ENCODE measurements around the gene MPG. TPM values are rescaled to one million over a fixed set of nuclear protein-coding genes. Genes with fewer than 3 reads are reported as not detected.

MPG gene
- total and polyA plus RNA-seq, 2 of the 8 experiments (the other 6 are each of a cell fraction or from before 2014, with no cell fraction given), result 37.6 to 83.7 TPM

GRCh38 chr16:85865-86264 is 7.8 kb downstream of the MPG start:
- no peak overlapping the region for H3K9ac ChIP-seq (replicated peaks in 1 of 4; ENCODE audit: extremely low read depth in 1 of 4, low read depth in 3 of 4, low read length in 3 of 4)
- H2BK12ac ChIP-seq (ENCODE audit: low read depth, low read length), result no peak overlapping the region
- no peak overlapping the region; the same call in 1 of the 2 replicates for H4K8ac ChIP-seq (ENCODE audit: extremely low read depth, insufficient read depth, low read length)
- no peak overlapping the region for H3K4me2 ChIP-seq (ENCODE audit: insufficient read depth in 1 of 2, low read depth in 2 of 2, low read length in 2 of 2)
- no peak overlapping the region for H2AK5ac ChIP-seq (ENCODE audit: low read depth, low read length)
- no peak overlapping the region for H2BK15ac ChIP-seq (ENCODE audit: low read length)
- no peak overlapping the region for H3K23ac ChIP-seq (ENCODE audit: insufficient read length)
- DNase-seq (ENCODE audit: low read depth in 1 of 2, low spot score in 2 of 2), result no peak
- no peak overlapping the region for H2BK120ac ChIP-seq (replicated peaks; ENCODE audit: low read depth, low read length)
- peaks cover 7 to 13% (median 11%) of the 10 kb centered on the region in 4 experiments; a peak in 7 of 8 replicates for H3K36me3 ChIP-seq (ENCODE audit: control insufficient read depth in 2 of 4, insufficient read depth in 4 of 4, low read length in 3 of 4)
- no peak for FAIRE-seq
- no peak overlapping the region for H4K91ac ChIP-seq (replicated peaks; ENCODE audit: insufficient read length, low read length)
- H4K20me1 ChIP-seq (replicated peaks in 1 of 2; ENCODE audit: control insufficient read depth in 1 of 2, insufficient read depth in 2 of 2, low read length in 2 of 2), result peaks cover 7 to 14% of the 10 kb centered on the region in 2 experiments
- H3K56ac ChIP-seq (replicated peaks; ENCODE audit: insufficient read length, low read depth, low read length), result no peak overlapping the region
- 80% methylated on average over 9 of the region's 9 CpGs; no CpG with 5 or more reads in 1 of the 2 experiments for WGBS, 2 experiments (ENCODE audit: extremely low coverage in 1 of 2, insufficient coverage in 1 of 2, insufficient read length in 1 of 2, insufficient replicate concordance in 2 of 2, low coverage in 1 of 2, low lambda C conversion rate in 2 of 2, missing lambda C conversion rate in 1 of 2)
- no peaks in the 10 kb centered on the region for H3K79me1 ChIP-seq (ENCODE audit: low read depth, low read length)
- no peak overlapping the region for H3K4ac ChIP-seq (replicated peaks; ENCODE audit: insufficient read length, low read depth, low read length)
- H3K27me3 ChIP-seq (replicated peaks in 1 of 4; ENCODE audit: control insufficient read depth in 3 of 4, extremely low read depth in 1 of 4, insufficient read depth in 3 of 4, low read length in 3 of 4), result no peaks in the 10 kb centered on the region
- peak overlapping the region; percentile 9; the same call in 1 of the 2 replicates for H2BK5ac ChIP-seq (ENCODE audit: low read depth, low read length)
- H2AFZ ChIP-seq (ENCODE audit: low read length), result no peak overlapping the region
- no peak overlapping the region for H3K27ac ChIP-seq (ENCODE audit: low read depth, low read length)
- ChIA-PET CTCF (ENCODE audit: partially characterized antibody) (interaction anchor here (0.6 to 25.7 kb wide), 7 partner anchors 9 to 154 kb away, joined by 3 to 856 read pairs (median 6); partner anchors contain the start of gene RHBDF1), POLR2A (ENCODE audit: partially characterized antibody) (interaction anchor here (1.0 to 2.2 kb wide), 4 partner anchors 11 to 20 kb away, joined by 3 to 7 read pairs (median 4); no protein-coding TSS in a partner anchor)
- H3K9me3 ChIP-seq (ENCODE audit: insufficient read depth in 2 of 2, low read depth in 1 of 2, low read length in 1 of 2), result no peaks in the 10 kb centered on the region
- no peak overlapping the region for H4K5ac ChIP-seq (ENCODE audit: insufficient read length, low read depth, low read length)
- H3K4me1 ChIP-seq (replicated peaks in 1 of 4; ENCODE audit: control insufficient read depth in 3 of 4, insufficient read depth in 4 of 4, low read length in 3 of 4), result peaks cover 0 to 8% (median 2%) of the 10 kb centered on the region in 4 experiments; a peak in 5 of 7 replicates
- H2BK20ac ChIP-seq (ENCODE audit: low read length), result no peak overlapping the region
- H3K4me3 ChIP-seq (ENCODE audit: extremely low read depth in 1 of 4, insufficient read depth in 2 of 4, low read depth in 3 of 4, low read length in 4 of 4), result no peak overlapping the region
- no peaks in the 10 kb centered on the region for H3K23me2 ChIP-seq (ENCODE audit: low read depth, low read length)
- no peaks in the 10 kb centered on the region for H3K79me2 ChIP-seq (ENCODE audit: control insufficient read depth in 1 of 2, insufficient read depth in 2 of 2, low read length in 2 of 2)
- no peak overlapping the region for H3K18ac ChIP-seq (ENCODE audit: extremely low read depth, low read length)
- no peak overlapping the region for H3K14ac ChIP-seq (ENCODE audit: insufficient read length)
- TF ChIP-seq GABPA (IDR thresholded peaks at IDR 0.05; ENCODE audit: borderline replicate concordance, insufficient read depth, low read length), result no peak
- TF ChIP-seq SIRT6 (IDR thresholded peaks at IDR 0.05; ENCODE audit: low read length), result no peak
- no peak for TF ChIP-seq CHD1 (IDR thresholded peaks at IDR 0.05; ENCODE audit: low read depth, low read length)
- TF ChIP-seq GTF2F1 (IDR thresholded peaks at IDR 0.05; ENCODE audit: borderline replicate concordance, low read depth, low read length), result no peak
- TF ChIP-seq EZH2 (IDR thresholded peaks at IDR 0.05; ENCODE audit: low read depth, low read length, severe bottlenecking), result no peak
- no peak for TF ChIP-seq RXRA (IDR thresholded peaks at IDR 0.05; ENCODE audit: insufficient read depth, low read depth, low read length)
- TF ChIP-seq POLR2A (IDR thresholded peaks at IDR 0.05; ENCODE audit: control extremely low read depth in 1 of 2, low read depth in 2 of 2, low read length in 2 of 2), result no peak
- TF ChIP-seq ATF3 (IDR thresholded peaks at IDR 0.05; ENCODE audit: insufficient read depth, low read depth, low read length), result no peak
- no peak for TF ChIP-seq BCL11A (IDR thresholded peaks at IDR 0.05; ENCODE audit: low read depth in 2 of 2, low read length in 2 of 2)
- TF ChIP-seq CTBP2 (IDR thresholded peaks at IDR 0.05; ENCODE audit: borderline replicate concordance, insufficient read depth, insufficient read length, low read length), result no peak
- no peak for TF ChIP-seq SP2 (IDR thresholded peaks at IDR 0.05; ENCODE audit: low read length)
- no peak for TF ChIP-seq ASH2L (IDR thresholded peaks at IDR 0.05; ENCODE audit: low read length)
- TF ChIP-seq MAX (IDR thresholded peaks at IDR 0.05), result no peak
- no peak for TF ChIP-seq KDM1A (IDR thresholded peaks at IDR 0.05; ENCODE audit: borderline replicate concordance, low read length)

All from H1 (cell line).